ENCODE results near the gene SCPEP1.

Gene SCPEP1

GRCh38 chr17:57001541-57001940, 23.6 kb downstream of the SCPEP1 start:
- no peak for DNase-seq (ENCODE audit: low read depth)
- no peak overlapping the region for H3K4me3 ChIP-seq (ENCODE audit: control insufficient read depth, low read depth, low read length)
- TF ChIP-seq CTCF (IDR thresholded peaks at IDR 0.05; ENCODE audit: control insufficient read depth, insufficient read depth, low read depth, low read length, missing control alignments), result no peak

GRCh38 chr17:57002904-57003303, 25.0 kb downstream of the SCPEP1 start:
- no peak for DNase-seq (ENCODE audit: low read depth)
- no peak overlapping the region for H3K4me3 ChIP-seq (ENCODE audit: control insufficient read depth, low read depth, low read length)
- no peak for TF ChIP-seq CTCF (IDR thresholded peaks at IDR 0.05; ENCODE audit: control insufficient read depth, insufficient read depth, low read depth, low read length, missing control alignments)

DNA sequence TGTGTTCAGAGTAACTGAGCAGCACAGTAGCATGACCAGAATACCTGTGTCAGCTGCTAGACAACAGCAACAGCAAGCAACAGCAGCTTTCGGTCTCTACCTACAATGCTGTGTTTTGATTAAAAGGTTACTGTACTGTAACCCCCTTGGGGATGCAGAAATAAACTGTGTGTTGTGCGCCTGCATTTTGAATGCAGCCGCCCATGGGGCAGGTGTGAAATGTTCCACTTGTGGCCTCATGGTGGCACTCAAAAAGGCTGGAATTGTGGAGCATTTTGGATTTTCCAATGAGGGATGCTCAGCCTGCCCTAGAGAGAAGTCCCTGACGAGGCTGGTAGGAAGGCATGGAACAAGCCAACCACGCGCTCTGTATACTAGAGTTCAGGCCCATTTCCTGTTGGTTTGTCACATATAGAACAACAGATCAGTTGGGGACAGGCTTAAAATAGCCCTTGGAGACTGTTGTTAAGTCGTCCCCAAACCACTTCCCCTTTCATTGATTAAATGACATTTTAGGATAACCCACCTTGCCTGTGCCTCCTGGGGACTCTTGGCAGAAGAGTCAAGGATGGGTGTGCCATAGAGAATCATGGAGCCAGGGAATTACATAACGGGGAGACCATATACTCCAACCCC, 27.1 kb downstream of the SCPEP1 start:
- no peak for DNase-seq (ENCODE audit: low read depth)
- TF ChIP-seq CTCF (IDR thresholded peaks at IDR 0.05; ENCODE audit: control insufficient read depth, insufficient read depth, low read depth, low read length, missing control alignments), result peak; percentile 2
- H3K4me3 ChIP-seq (ENCODE audit: control insufficient read depth, low read depth, low read length), result no peak overlapping the region

- TF ChIP-seq CTCF (IDR thresholded peaks at IDR 0.05; ENCODE audit: control insufficient read depth, insufficient read depth, low read depth, low read length, missing control alignments), result no peak
- no peak for DNase-seq (ENCODE audit: low read depth)
- H3K4me3 ChIP-seq (ENCODE audit: control insufficient read depth, low read depth, low read length), result no peak overlapping the region
Observed at GRCh38 chr17:57006040-57006439, 28.1 kb downstream of the SCPEP1 start.

- DNase-seq (ENCODE audit: low read depth), result no peak
- TF ChIP-seq CTCF (IDR thresholded peaks at IDR 0.05; ENCODE audit: control insufficient read depth, insufficient read depth, low read depth, low read length, missing control alignments), result no peak
Observed at GRCh38 chr17:57008958-57009357, 31.0 kb downstream of the SCPEP1 start.

GRCh38 chr17:57009737-57010445, 32.0 kb downstream of the SCPEP1 start:
- peak; percentile 80 for TF ChIP-seq CTCF (IDR thresholded peaks at IDR 0.05; ENCODE audit: control insufficient read depth, insufficient read depth, low read depth, low read length, missing control alignments)
- no peak overlapping the region for H3K4me3 ChIP-seq (ENCODE audit: control insufficient read depth, low read depth, low read length)
- peak; percentile 7 for DNase-seq (ENCODE audit: low read depth)

More at GRCh38 chr17:57008958-57009357, 31.0 kb downstream of the SCPEP1 start:
- H3K4me3 ChIP-seq (ENCODE audit: control insufficient read depth, low read depth, low read length), result no peak overlapping the region

Measured in AG09309 (cell line).